HG03025 (cell line): Measurements from ENCODE around the gene ICAM3.
"Not testable (repeated sequence)": the region's sequence is repeated elsewhere in the genome, so short reads cannot be mapped to it uniquely, and the experiment has no call there.

ENCODE experiments used
- ATAC-seq: cut with Tn5 transposase; IDR thresholded peaks from one replicate; pipeline ENCODE4 v1.9.1; 2021; ENCODE audit warnings: mild to moderate bottlenecking, moderate library complexity; ENCODE audit not compliant: unreplicated experiment, low FRiP score

The ICAM3 gene

GRCh38 chr19:10352764-10353671 is 13.6 kb upstream of the ICAM3 start:
- no peak for ATAC-seq

GRCh38 chr19:10346509-10346908 is 7.1 kb upstream of the ICAM3 start:
- no peak for ATAC-seq

- ATAC-seq: no peak
These were observed 5.4 kb upstream of the ICAM3 start for GRCh38 chr19:10344780-10345179.

GRCh38 chr19:10343495-10343894 is 4.1 kb upstream of the ICAM3 start:
- no peak for ATAC-seq

- no peak for ATAC-seq
These were observed 553 bp upstream of the ICAM3 start for GRCh38 chr19:10339977-10340376.

- ATAC-seq: no peak
These were observed 484 bp downstream of the ICAM3 start for GRCh38 chr19:10338940-10339339.

GRCh38 chr19:10336725-10337124 is 2.7 kb downstream of the ICAM3 start:
- not testable (repeated sequence) for ATAC-seq

- ATAC-seq: no peak
These were observed 4.0 kb downstream of the ICAM3 start for GRCh38 chr19:10335352-10335985.

- ATAC-seq: no peak
These were observed 4.7 kb downstream of the ICAM3 start for GRCh38 chr19:10334588-10335351.

GRCh38 chr19:10333758-10334587 is 5.5 kb downstream of the ICAM3 start:
- ATAC-seq: no peak

GRCh38 chr19:10332965-10333757 is 6.3 kb downstream of the ICAM3 start, which contains the start of gene RAVER1:
RAVER1 (minus strand) TSS chr19:10333529; CDS start chr19:10333507, 22 bp downstream.
- ATAC-seq: peak; percentile 74

- no peak for ATAC-seq
These were observed 7.1 kb downstream of the ICAM3 start for GRCh38 chr19:10332158-10332964.

- no peak for ATAC-seq
These were observed 9.9 kb downstream of the ICAM3 start for GRCh38 chr19:10329555-10329954.

- no peak for ATAC-seq
These were observed 10.6 kb downstream of the ICAM3 start for GRCh38 chr19:10328558-10329429.

- no peak for ATAC-seq
These were observed 11.6 kb downstream of the ICAM3 start for GRCh38 chr19:10327793-10328192.

GRCh38 chr19:10325732-10326131 is 13.7 kb downstream of the ICAM3 start:
- ATAC-seq: no peak
